Small intestine (tissue), 7 donors: ENCODE measurements around the gene SAPCD2. TPM values are rescaled to one million over a fixed set of nuclear protein-coding genes. Genes with fewer than 3 reads are reported as not detected.
A peak's percentile ranks its signal among the peaks of the same experiment; 100 is the strongest.

Source experiments
- DNase-seq, 2 donors: peaks; one replicate each; pipeline versions ENCODE4 v3.0.0 to v3.0.0-alpha.2; 2013
- FAIRE-seq: peaks from 2 replicates; lab custom pipeline; 2012; peaks lifted over from hg19 to GRCh38; lab: Jason Lieb, UNC
- H3K27ac ChIP-seq, 3 donors: one replicate each; pipeline ENCODE4 v1.5.1; 2013; ENCODE audit warnings: low read length in 2 of 3, mild to moderate bottlenecking in 2 of 3, control low read depth in 1 of 3, inconsistent platforms in 1 of 3, low read depth in 1 of 3, moderate library complexity in 1 of 3
- H3K27me3 ChIP-seq, 3 donors: one replicate each; pipeline ENCODE4 v1.6.1; 2013; ENCODE audit warnings: low read length in 3 of 3, inconsistent platforms in 1 of 3; ENCODE audit not compliant: control insufficient read depth in 3 of 3, insufficient read depth in 3 of 3
- H3K36me3 ChIP-seq, 3 donors: one replicate each; pipeline ENCODE4 v1.6.1; 2013; ENCODE audit warnings: low read length in 3 of 3, inconsistent platforms in 1 of 3, low read depth in 1 of 3, mild to moderate bottlenecking in 1 of 3, moderate library complexity in 1 of 3; ENCODE audit not compliant: control insufficient read depth in 3 of 3, insufficient read depth in 2 of 3
- H3K4me1 ChIP-seq, 3 donors: one replicate each; pipeline ENCODE4 v1.6.1; 2013; ENCODE audit warnings: low read length in 2 of 3, inconsistent platforms in 1 of 3, low read depth in 1 of 3, mild to moderate bottlenecking in 1 of 3, moderate library complexity in 1 of 3; ENCODE audit not compliant: control insufficient read depth in 3 of 3, insufficient read depth in 2 of 3
- H3K4me3 ChIP-seq, 3 donors: one replicate each; pipeline ENCODE4 v1.5.1; 2013; ENCODE audit warnings: low read length in 3 of 3, control low read depth in 1 of 3, inconsistent platforms in 1 of 3, low read depth in 1 of 3, mild to moderate bottlenecking in 1 of 3, moderate library complexity in 1 of 3
- H3K9me3 ChIP-seq, 2 donors: one replicate each; pipeline ENCODE4 v1.6.1; 2013; ENCODE audit warnings: low read depth in 1 of 2, low read length in 1 of 2; ENCODE audit not compliant: control insufficient read depth in 2 of 2, insufficient read depth in 1 of 2
- WGBS, 3 donors: extraction: QIAGEN DNeasy Blood & Tissue Kit; methylation state at CpG; one replicate each; pipeline ENCODE4 v1.1.7; 2013; 5-methylcytosine and 5-hydroxymethylcytosine counted together
- polyA plus RNA-seq, 4 donors: library from polyadenylated mRNA; stranded (reverse) in 3 of 4; unstranded in 1 of 4; fragments of 200-250 nt in 3 of 4; fragments of 120-200 nt in 1 of 4; gene quantifications; one replicate each; pipeline versions ENCODE4 v1.2.1 to v1.2.3, GENCODE V29; 2013
- donor health status: healthy with polysubstance abuse.
- donor health status: control.
- donor health status: control.
- donor health status: Bipolar disorder and iron deficiency.
- donor health status: healthy.

The SAPCD2 gene
- polyA plus RNA-seq, 4 donors = 0.81 to 22.2 (median 7.0) TPM

DNA sequence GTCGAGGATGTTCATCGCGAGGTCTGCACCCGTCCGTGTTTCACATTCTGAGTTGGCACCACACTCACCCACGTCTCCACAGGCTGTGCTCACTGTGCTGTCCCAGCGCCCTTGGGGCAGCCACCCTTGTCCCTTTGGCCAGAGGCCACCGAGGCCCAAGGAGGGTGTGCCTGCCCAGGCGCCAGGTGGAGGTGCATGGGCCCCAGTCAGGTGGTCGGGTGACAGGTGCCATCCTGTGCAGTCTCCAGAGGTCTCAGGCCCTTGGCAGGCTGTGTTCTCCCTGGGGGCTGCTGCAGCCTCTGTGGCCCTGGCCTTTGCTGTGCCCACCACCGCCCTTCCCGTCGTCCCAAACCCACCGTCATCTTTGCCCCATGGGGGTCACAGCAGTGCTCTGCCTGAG lies 28.9 kb upstream of the SAPCD2 start:
- H3K27me3 ChIP-seq = no peaks in the 10 kb centered on the region
- DNase-seq = no peak
- H3K27ac ChIP-seq = no peak overlapping the region
- peaks cover 0 to 7% of the 10 kb centered on the region in 2 donors for H3K9me3 ChIP-seq
- H3K36me3 ChIP-seq = peaks cover 11 to 92% (median 13%) of the 10 kb centered on the region in 3 donors
- H3K4me1 ChIP-seq = no peaks in the 10 kb centered on the region
- FAIRE-seq = no peak
- no peak overlapping the region for H3K4me3 ChIP-seq
- 76 to 83% (median 81%) methylated on average over 14 of the region's 14 CpGs for WGBS, 3 donors

DNA sequence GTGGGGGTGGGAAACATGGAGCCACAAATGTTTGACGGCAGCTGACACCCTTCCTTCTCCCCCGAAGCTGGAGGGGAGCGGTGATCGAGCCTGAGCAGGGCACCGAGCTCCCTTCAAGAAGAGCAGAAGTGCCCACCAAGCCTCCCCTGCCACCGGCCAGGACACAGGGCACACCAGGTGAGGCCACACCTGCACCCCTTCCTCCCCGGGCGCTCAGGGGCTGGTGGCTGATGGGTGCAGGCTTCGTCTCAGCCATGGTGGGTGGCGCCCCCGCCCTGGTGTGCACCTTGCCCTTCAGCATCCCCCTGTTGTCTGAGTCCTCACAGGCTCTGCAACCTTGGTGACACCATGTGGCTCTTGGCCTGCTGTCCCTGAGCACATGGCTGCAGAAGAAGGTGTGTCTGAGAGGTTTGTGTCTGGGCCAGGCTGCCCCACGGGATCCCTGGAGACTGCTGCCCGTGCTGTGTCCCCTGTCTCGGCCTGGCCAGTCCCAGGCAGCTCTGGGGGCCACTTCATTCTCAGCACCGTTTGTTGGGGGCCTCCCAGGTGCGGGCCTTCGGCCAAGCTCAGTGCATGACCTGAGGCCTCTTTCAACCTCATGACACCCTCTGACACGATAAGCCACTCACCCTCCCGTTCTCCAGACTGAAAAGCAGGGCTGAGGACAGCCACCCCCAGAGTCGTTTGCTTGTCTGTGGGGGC lies 27.6 kb upstream of the SAPCD2 start:
- peaks cover 6 to 84% (median 8%) of the 10 kb centered on the region in 3 donors for H3K36me3 ChIP-seq
- 88 to 95% (median 91%) methylated on average over 17 to 20 of the region's 20 CpGs for WGBS, 3 donors

DNA sequence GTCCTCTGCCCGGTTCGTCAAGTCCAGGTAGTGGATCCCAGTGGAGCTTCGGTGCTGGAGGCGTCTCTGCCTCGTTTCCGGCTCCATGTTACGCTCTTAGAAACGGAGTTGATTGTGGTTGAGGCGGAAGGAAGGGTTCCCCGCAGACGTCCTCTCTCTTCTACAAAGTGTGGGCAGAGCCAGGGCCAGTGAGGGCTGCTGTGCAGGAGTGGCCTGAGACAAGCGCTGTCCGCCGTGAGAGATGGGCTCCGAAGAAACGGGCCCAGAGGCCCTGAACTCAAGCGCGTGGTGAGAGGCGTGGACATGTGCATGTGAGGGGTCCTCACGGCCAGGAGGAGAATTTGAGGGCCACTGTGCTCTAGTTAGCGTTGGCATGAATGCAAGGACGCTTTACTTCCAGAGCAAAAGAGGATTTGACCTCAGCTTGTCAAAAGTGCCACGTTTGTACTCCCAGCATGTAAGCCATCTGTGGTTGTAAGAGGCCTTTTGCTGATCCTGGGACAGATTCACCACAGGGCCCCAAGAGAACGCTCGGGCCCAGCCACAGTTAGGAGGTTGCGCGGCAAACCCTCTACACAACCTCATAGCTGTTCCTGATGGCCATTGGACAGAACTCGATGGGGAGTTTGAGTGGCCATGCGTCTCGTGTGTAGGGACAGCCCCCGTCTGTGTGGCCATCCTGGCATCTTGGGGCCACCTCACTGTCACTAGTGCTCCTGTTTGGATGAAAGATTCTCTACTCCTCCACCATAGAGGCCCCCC lies 26.6 kb upstream of the SAPCD2 start:
- H3K9me3 ChIP-seq = peaks cover 0 to 4% of the 10 kb centered on the region in 2 donors
- H3K4me3 ChIP-seq = no peak overlapping the region
- H3K36me3 ChIP-seq = peaks cover 3 to 82% (median 4%) of the 10 kb centered on the region in 3 donors
- DNase-seq = no peak
- no peak for FAIRE-seq
- no peaks in the 10 kb centered on the region for H3K27me3 ChIP-seq
- H3K4me1 ChIP-seq = no peaks in the 10 kb centered on the region
- peak overlapping the region in 1 of 3 donors; percentile 27 for H3K27ac ChIP-seq
- WGBS, 3 donors = 95 to 96% (median 95%) methylated on average over 31 of the region's 31 CpGs

More for the DNA sequence above, 27.6 kb upstream of the SAPCD2 start:
- H3K4me1 ChIP-seq = no peaks in the 10 kb centered on the region
- FAIRE-seq = no peak
- no peaks in the 10 kb centered on the region for H3K27me3 ChIP-seq
- no peak overlapping the region for H3K4me3 ChIP-seq
- H3K27ac ChIP-seq = no peak overlapping the region
- peaks cover 0 to 7% of the 10 kb centered on the region in 2 donors for H3K9me3 ChIP-seq
- no peak for DNase-seq

DNA sequence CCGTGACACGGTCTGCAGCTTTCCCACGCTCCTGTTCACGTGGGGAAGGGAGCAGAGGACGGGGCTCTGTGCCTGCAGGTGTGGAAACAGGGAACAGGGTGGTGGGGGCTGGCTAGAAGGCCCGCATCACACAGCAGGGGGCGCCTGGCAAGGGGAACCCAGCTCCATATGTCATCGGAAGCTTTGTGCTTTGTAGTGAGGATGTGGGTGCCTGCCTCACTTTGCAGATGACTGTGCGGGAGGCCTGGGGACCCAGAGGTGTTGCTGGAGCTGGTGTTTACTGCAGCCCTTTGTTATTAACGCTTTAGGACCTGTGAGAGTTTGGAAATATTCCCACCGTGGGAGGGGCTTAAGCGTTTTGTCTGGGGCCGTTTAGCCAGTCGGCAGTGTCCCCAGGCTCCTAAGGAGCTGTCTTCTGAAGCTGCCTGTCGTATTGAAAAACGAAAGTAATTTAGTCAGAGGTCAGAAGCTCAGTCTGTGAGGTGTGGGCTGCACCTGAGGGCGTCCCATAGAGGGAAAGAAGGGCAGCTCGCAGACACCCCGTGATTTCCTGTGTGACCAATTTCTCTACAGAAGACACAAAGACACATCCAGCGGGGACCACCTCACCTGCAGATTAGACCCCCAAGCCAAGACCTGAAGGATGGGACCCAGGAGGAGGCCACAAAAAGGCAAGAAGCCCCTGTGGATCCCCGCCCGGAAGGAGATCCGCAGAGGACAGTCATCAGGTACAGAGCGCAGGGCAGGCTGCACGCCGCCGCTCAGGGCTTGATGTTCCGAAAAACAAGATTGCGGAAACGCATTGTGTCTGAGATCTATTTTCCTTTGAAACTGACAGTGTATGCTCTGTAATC lies 25.5 kb upstream of the SAPCD2 start:
- Histone ChIP-seq H3K36me3 (peaks cover 3 to 78% (median 4%) of the 10 kb centered on the region in 3 donors), H3K27ac (peak overlapping the region in 2 of 3 donors; percentile 53 to 71), H3K27me3 (no peaks in the 10 kb centered on the region), H3K9me3 (no peaks in the 10 kb centered on the region), H3K4me1 (no peaks in the 10 kb centered on the region), H3K4me3 (peak overlapping the region in 1 of 3 donors; percentile 26)
- 38 to 56% (median 38%) methylated on average over 30 of the region's 30 CpGs for WGBS, 3 donors
- DNase-seq (peak in 1 of 2 donors; percentile 79), FAIRE-seq (no peak)

DNA sequence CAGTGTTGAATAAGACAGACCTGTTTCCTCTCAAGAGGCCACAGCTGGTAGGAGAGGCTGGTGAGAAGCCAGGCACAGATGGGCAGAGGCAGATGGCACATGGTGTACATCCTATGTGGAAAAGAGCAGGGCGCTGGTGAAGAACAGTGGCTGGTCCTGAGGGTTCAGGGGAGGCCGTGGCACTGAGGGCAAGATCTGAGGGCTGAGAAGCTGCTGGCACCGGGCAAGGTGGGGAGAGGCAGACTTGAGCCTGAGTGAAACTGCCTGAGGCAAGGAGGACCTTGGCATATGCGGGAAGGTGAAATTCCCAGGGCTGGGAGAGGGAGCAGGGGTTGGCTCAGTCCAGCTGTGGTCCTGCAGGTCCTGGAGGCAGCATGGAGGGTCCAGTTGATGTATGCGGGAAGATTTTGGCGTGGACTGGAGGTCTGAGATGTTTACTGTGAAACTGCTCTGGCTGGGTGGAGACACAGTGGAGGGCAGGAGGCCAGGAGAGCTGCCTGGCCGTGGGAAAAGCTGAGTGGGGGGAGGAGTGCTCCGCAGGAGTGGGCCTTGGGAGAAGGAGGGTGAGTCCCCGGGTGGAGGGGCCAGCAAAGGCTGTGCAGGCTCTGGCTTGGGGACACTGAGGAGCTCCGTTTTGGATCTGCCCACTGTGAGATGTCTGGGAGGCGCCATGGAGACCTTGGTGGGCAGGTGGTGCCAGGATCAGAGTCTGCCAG lies 19.0 kb upstream of the SAPCD2 start:
- Histone ChIP-seq H3K9me3 (no peaks in the 10 kb centered on the region), H3K27ac (no peak overlapping the region), H3K36me3 (peaks cover 0 to 37% (median 3%) of the 10 kb centered on the region in 3 donors), H3K27me3 (no peaks in the 10 kb centered on the region), H3K4me1 (peaks cover 0 to 18% (median 4%) of the 10 kb centered on the region in 3 donors), H3K4me3 (no peak overlapping the region)
- no peak for FAIRE-seq
- 74 to 80% (median 75%) methylated on average over 11 of the region's 11 CpGs for WGBS, 3 donors
- no peak for DNase-seq

DNA sequence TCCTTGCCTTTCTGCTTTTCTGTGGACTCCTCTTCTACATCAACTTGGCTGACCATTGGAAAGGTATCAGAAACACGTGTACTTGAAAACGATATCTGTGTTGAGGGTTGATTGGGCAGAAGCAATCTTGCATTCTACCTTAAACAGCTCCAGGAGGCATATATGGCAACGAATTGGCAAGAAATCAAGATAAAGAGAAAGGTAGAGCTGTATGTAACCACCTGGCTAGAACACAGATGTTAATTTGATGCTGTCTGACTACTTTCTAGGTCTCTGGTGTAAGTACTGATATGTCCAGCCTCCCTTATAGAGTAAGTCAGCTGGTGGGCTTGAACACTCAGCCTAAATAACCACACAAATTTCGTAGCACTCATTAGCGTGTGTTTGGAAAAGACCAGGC lies 17.8 kb upstream of the SAPCD2 start:
- no peaks in the 10 kb centered on the region for H3K9me3 ChIP-seq
- H3K27ac ChIP-seq = no peak overlapping the region
- no peak overlapping the region for H3K4me3 ChIP-seq
- peaks cover 0 to 18% (median 10%) of the 10 kb centered on the region in 3 donors for H3K4me1 ChIP-seq
- H3K36me3 ChIP-seq = peaks cover 0 to 39% (median 3%) of the 10 kb centered on the region in 3 donors
- WGBS, 3 donors = 58 to 81% (median 68%) methylated on average over 5 of the region's 5 CpGs
- no peak for FAIRE-seq
- no peak for DNase-seq
- H3K27me3 ChIP-seq = no peaks in the 10 kb centered on the region

- H3K27ac ChIP-seq = peak overlapping the region; percentile 69 to 94 (median 85)
- 10 to 11% (median 10%) methylated on average over 22 of the region's 22 CpGs for WGBS, 3 donors
- H3K4me1 ChIP-seq = peaks cover 0 to 18% (median 10%) of the 10 kb centered on the region in 3 donors
- H3K9me3 ChIP-seq = no peaks in the 10 kb centered on the region
- H3K4me3 ChIP-seq = peak overlapping the region; percentile 44 to 80 (median 61)
- peak in 1 of 2 donors; percentile 17 for DNase-seq
- H3K36me3 ChIP-seq = peaks cover 0 to 39% (median 3%) of the 10 kb centered on the region in 3 donors
- H3K27me3 ChIP-seq = no peaks in the 10 kb centered on the region
- no peak for FAIRE-seq
Observed at GRCh38 chr9:137087409-137087925, 17.1 kb upstream of the SAPCD2 start.
